Gastroesophageal sphincter (tissue), 4 donors: Measurements from ENCODE around the gene MAGEB17. TPM values are rescaled to one million over a fixed set of nuclear protein-coding genes. Genes with fewer than 3 reads are reported as not detected.
A peak's percentile ranks its signal among the peaks of the same experiment; 100 is the strongest.

ENCODE experiments used
- ATAC-seq: fragments of 150-250 bp; one replicate; pipeline ENCODE4 v1.9.1; 2016; ENCODE audit warnings: mild to moderate bottlenecking, moderate library complexity
- H3K27ac ChIP-seq, 4 donors: fragments of 200-600 bp; sonication (generic) in 3 of 4; 1 replicate in 3 of 4; 2 replicates in 1 of 4; pipeline ENCODE4 v1.5.1; 2016 to 2019
- H3K27me3 ChIP-seq: fragments of 200-600 bp; sonication (generic); one replicate; pipeline ENCODE4 v1.5.1; 2019
- H3K36me3 ChIP-seq, 2 donors: fragments of 200-600 bp; sonication (generic); one replicate each; pipeline ENCODE4 v1.5.1; 2019; ENCODE audit warnings: control low read depth in 1 of 2
- H3K4me1 ChIP-seq, 3 donors: fragments of 200-600 bp; sonication (generic); 1 replicate in 2 of 3; 2 replicates in 1 of 3; pipeline ENCODE4 v1.5.1; 2016 to 2019; ENCODE audit warnings: control low read depth in 2 of 3
- H3K4me3 ChIP-seq, 2 donors: fragments of 200-600 bp; sonication (generic); one replicate each; pipeline ENCODE4 v1.5.1; 2019; ENCODE audit warnings: mild to moderate bottlenecking in 1 of 2, moderate library complexity in 1 of 2
- H3K9me3 ChIP-seq, 3 donors: fragments of 200-600 bp; sonication (generic); one replicate each; pipeline ENCODE4 v1.5.1; 2017 to 2019; ENCODE audit warnings: control low read depth in 2 of 3
- EP300 ChIP-seq: sonication (generic); formaldehyde crosslinking; IDR thresholded peaks from one replicate; pipeline ENCODE4 v1.6.1; 2017; ENCODE audit warnings: antibody characterized with exemption, mild to moderate bottlenecking
- POLR2A ChIP-seq, 2 donors: fragments of 450-650 bp; IDR thresholded peaks; one replicate each; pipeline ENCODE4 v1.6.1; 2017; ENCODE audit warnings: antibody characterized with exemption in 2 of 2, mild to moderate bottlenecking in 2 of 2, moderate library complexity in 1 of 2
- POLR2AphosphoS5 ChIP-seq: sonication (generic); formaldehyde crosslinking; IDR thresholded peaks from one replicate; pipeline ENCODE4 v1.6.1; 2017; ENCODE audit warnings: antibody characterized with exemption
- WGBS, 2 donors: methylation state at CpG; one replicate each; pipeline ENCODE4 v1.1.5; 2018; ENCODE audit warnings: low coverage in 1 of 2; 5-methylcytosine and 5-hydroxymethylcytosine counted together
- total RNA-seq, 4 donors: library from RNA; depleted of rRNA; stranded (reverse); fragments of >200 nt; gene quantifications; one replicate each; pipeline ENCODE4 v1.1.0, GENCODE V29; 2016
- TF ChIP-seq, protein P1 (sequence below), 4 experiments: fragments of 200-600 bp in 2 of 4; fragments of 450-650 bp in 2 of 4; sonication (generic) in 1 of 4; IDR thresholded peaks; one replicate each; pipeline ENCODE4 v1.5.1; 2017 to 2019; ENCODE audit warnings: antibody characterized with exemption in 4 of 4, mild to moderate bottlenecking in 2 of 4, moderate library complexity in 2 of 4

MAGEB17 gene
- total RNA-seq, 4 donors from 2014 or later: 1.4 to 2.4 (median 1.9) TPM; not detected in 1

DNA sequence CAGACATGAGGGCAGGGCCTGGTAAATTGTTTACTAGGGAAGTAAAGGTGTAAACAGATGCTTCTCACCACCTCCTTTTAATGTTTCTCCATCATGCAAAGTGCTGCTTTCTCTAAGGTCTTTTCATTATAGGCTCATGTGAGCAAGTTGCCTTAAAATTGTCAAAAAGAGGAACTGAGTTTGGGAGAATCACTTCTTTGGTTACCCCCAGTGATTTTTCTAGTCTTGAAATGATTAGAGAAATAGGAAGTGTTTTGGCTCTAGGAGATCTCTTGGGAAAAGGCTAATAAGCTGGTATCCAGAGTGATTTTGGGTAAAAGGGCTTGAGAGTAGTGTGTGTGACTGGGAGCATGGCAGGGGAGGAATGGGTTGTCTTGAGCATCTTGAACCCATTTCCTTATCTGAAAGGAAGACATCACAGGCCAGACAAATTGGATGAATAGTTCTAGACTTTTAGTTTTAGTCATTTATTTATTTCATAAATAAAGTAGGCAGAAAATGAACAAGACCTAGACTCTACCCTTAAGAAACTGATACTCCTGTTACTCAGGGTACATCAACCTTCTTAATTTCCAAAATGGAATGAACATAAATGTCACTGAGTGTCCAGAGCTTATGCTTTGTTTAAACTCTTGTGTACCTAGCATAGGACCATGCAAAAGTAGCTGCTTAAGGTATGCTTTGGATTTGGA lies 29.7 kb upstream of the MAGEB17 start:
- Histone ChIP-seq H3K4me3 (no peak overlapping the region), H3K27me3 (no peaks in the 10 kb centered on the region), H3K27ac (peak overlapping the region in 2 of 4 donors; percentile 11 to 61), H3K36me3 (no peaks in the 10 kb centered on the region), H3K9me3 (no peaks in the 10 kb centered on the region), H3K4me1 (peaks cover 0 to 14% (median 0%) of the 10 kb centered on the region in 3 donors)
- TF ChIP-seq EP300: no peak
- TF ChIP-seq POLR2AphosphoS5: no peak
- TF ChIP-seq, protein P1, sequence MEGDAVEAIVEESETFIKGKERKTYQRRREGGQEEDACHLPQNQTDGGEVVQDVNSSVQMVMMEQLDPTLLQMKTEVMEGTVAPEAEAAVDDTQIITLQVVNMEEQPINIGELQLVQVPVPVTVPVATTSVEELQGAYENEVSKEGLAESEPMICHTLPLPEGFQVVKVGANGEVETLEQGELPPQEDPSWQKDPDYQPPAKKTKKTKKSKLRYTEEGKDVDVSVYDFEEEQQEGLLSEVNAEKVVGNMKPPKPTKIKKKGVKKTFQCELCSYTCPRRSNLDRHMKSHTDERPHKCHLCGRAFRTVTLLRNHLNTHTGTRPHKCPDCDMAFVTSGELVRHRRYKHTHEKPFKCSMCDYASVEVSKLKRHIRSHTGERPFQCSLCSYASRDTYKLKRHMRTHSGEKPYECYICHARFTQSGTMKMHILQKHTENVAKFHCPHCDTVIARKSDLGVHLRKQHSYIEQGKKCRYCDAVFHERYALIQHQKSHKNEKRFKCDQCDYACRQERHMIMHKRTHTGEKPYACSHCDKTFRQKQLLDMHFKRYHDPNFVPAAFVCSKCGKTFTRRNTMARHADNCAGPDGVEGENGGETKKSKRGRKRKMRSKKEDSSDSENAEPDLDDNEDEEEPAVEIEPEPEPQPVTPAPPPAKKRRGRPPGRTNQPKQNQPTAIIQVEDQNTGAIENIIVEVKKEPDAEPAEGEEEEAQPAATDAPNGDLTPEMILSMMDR (IDR thresholded peaks at IDR 0.05): no peak
- no peak for TF ChIP-seq POLR2A (IDR thresholded peaks at IDR 0.05)
- no peak for ATAC-seq

DNA sequence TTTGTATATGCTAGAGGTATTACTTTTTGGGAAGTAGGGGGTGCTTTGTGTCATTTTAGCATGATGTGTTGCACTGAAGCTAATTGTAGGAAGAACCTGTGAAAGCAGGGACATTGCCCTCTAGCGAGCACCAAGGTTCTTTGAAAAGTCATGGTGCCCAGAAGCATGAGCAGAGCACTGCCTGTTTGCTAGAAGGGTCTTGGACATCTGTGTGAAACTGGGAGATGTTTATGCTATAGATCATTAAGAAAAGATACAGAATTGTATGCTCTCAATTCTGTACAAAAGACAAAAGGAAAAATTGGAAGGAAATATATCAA lies 29.2 kb upstream of the MAGEB17 start:
- no peak for ATAC-seq
- H3K27ac ChIP-seq: no peak overlapping the region
- no peaks in the 10 kb centered on the region for H3K9me3 ChIP-seq
- 67 to 86% methylated on average over 1 of the region's 1 CpG for WGBS, 2 donors
- H3K27me3 ChIP-seq: no peaks in the 10 kb centered on the region
- H3K4me3 ChIP-seq: no peak overlapping the region
- TF ChIP-seq POLR2A (IDR thresholded peaks at IDR 0.05) (no peak), POLR2AphosphoS5 (no peak), EP300 (no peak)
- TF ChIP-seq, protein P1 (IDR thresholded peaks at IDR 0.05): no peak
- H3K36me3 ChIP-seq: no peaks in the 10 kb centered on the region
- peaks cover 0 to 14% (median 0%) of the 10 kb centered on the region in 3 donors for H3K4me1 ChIP-seq

DNA sequence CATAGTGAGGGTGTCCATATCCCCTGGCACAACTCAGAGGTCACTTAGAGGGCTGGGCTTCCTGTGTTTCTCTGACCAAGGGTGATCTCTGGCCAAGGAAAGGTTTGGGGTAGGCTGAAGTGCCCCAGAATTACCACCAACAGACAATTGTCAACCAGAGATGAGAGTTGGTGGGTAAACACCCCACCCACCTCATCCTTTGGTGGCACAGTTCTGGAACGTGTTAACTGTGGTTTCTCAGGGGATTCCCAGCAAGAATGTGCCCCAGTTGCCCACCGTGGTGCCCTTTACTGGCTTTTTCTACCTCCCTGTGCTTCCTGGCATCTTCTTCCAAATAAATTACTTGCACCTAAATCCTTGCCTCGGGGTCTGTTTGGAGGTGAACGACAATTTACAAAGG lies 26.8 kb upstream of the MAGEB17 start:
- TF ChIP-seq EP300: no peak
- TF ChIP-seq POLR2A (IDR thresholded peaks at IDR 0.05): no peak
- TF ChIP-seq, protein P1 (IDR thresholded peaks at IDR 0.05): no peak
- TF ChIP-seq POLR2AphosphoS5: no peak
- Histone ChIP-seq H3K27me3 (no peaks in the 10 kb centered on the region), H3K27ac (peak overlapping the region; percentile 71 to 84 (median 80)), H3K9me3 (no peaks in the 10 kb centered on the region), H3K4me1 (peaks cover 0 to 14% (median 0%) of the 10 kb centered on the region in 3 donors), H3K36me3 (no peaks in the 10 kb centered on the region), H3K4me3 (no peak overlapping the region)
- 54% methylated on average over 4 of the region's 4 CpGs; no CpG with 5 or more reads in 1 of the 2 donors for WGBS, 2 donors
- no peak for ATAC-seq

DNA sequence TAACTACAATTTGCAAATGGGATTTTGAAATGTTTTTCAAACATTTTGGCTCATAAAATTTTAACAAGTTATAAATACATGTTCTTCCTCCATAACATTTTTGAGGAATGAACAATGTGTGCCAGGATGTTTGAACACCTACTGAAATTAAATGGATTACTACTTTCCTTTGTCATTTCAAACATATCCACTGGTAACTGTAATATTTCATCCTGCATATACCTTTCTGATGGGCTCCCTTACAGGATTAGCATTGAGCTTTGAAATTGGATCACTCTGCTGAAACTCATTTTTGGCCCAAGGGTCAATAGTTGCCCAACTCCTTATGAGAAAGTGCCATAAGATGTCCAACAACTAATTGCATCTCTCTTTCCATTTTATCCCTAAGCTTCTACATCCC lies 26.3 kb upstream of the MAGEB17 start:
- TF ChIP-seq POLR2AphosphoS5 (no peak), EP300 (no peak), POLR2A (IDR thresholded peaks at IDR 0.05) (no peak)
- TF ChIP-seq, protein P1 (IDR thresholded peaks at IDR 0.05): no peak
- ATAC-seq: no peak

More for the DNA sequence above, 26.3 kb upstream of the MAGEB17 start:
- H3K27ac ChIP-seq: peak overlapping the region; percentile 71 to 84 (median 80)
- H3K27me3 ChIP-seq: no peaks in the 10 kb centered on the region
- H3K4me3 ChIP-seq: no peak overlapping the region
- no peaks in the 10 kb centered on the region for H3K36me3 ChIP-seq
- H3K4me1 ChIP-seq: peaks cover 0 to 14% (median 0%) of the 10 kb centered on the region in 3 donors
- H3K9me3 ChIP-seq: no peaks in the 10 kb centered on the region
